PC-9 (cell line): ENCODE measurements around the gene NR5A1. TPM values are rescaled to one million over a fixed set of nuclear protein-coding genes. Genes with fewer than 3 reads are reported as not detected.

Experiments
- BruUV-seq: library from RNA; stranded (reverse); fragments of 400-500 nt; replicated peaks from 2 replicates; lab custom pipeline; 2021; lab: Mats Ljungman, UMichigan
- CTCF ChIA-PET: fragments of 300-600 bp; sonication (Branson Sonifier 250); formaldehyde crosslinking; loops from one replicate; lab custom pipeline; 2022; ENCODE audit warnings: antibody characterized with exemption; lab: Charles Lee
- POLR2A ChIA-PET: fragments of 300-600 bp; sonication (Branson Sonifier 250); formaldehyde crosslinking; loops from one replicate; lab custom pipeline; 2022; ENCODE audit warnings: antibody characterized with exemption; ENCODE audit not compliant: unreplicated experiment; lab: Charles Lee
- DNase-seq, 2 experiments: peaks; one replicate each; pipeline versions ENCODE4 v3.0.0 to v3.0.0-alpha.2; 2015 to 2022; ENCODE audit warnings: mixed read lengths in 1 of 2
- H2AFZ ChIP-seq: fragments of 200-600 bp; sonication (generic); 2 replicates; pipeline ENCODE4 v1.8.1; 2017; ENCODE audit warnings: antibody characterized with exemption
- H3F3A ChIP-seq: fragments of 200-600 bp; sonication (generic); 2 replicates; pipeline ENCODE4 v1.8.1; 2017; ENCODE audit warnings: antibody characterized with exemption, mild to moderate bottlenecking, low read depth; ENCODE audit not compliant: insufficient read depth
- H3K27ac ChIP-seq: fragments of 200-600 bp; sonication (generic); 2 replicates; pipeline ENCODE4 v1.6.1; 2016; ENCODE audit warnings: mixed run types
- H3K27me3 ChIP-seq: fragments of 200-600 bp; sonication (generic); 2 replicates; pipeline ENCODE4 v1.6.1; 2016; ENCODE audit warnings: low read depth, mixed run types; ENCODE audit not compliant: insufficient read depth
- H3K36me3 ChIP-seq: fragments of 200-600 bp; sonication (generic); 2 replicates; pipeline ENCODE4 v1.6.1; 2016; ENCODE audit warnings: low read depth, mixed run types
- H3K4me1 ChIP-seq: fragments of 200-600 bp; sonication (generic); replicated peaks from 2 replicates; pipeline ENCODE4 v1.6.1; 2016; ENCODE audit warnings: mixed run types; ENCODE audit not compliant: insufficient read depth
- H3K4me2 ChIP-seq: fragments of 200-600 bp; sonication (generic); 2 replicates; pipeline ENCODE4 v1.6.1; 2017; ENCODE audit warnings: mixed run types
- H3K4me3 ChIP-seq: fragments of 200-600 bp; sonication (generic); 2 replicates; pipeline ENCODE4 v1.6.1; 2016; ENCODE audit warnings: mixed run types
- H3K79me2 ChIP-seq: fragments of 200-600 bp; sonication (generic); 2 replicates; pipeline ENCODE4 v1.6.1; 2017; ENCODE audit warnings: low read depth, mixed run types
- H3K9me2 ChIP-seq: fragments of 200-600 bp; sonication (generic); 2 replicates; pipeline ENCODE4 v1.8.1; 2017; ENCODE audit warnings: mild to moderate bottlenecking; ENCODE audit not compliant: insufficient read depth
- H3K9me3 ChIP-seq: fragments of 200-600 bp; sonication (generic); 2 replicates; pipeline ENCODE4 v1.8.1; 2016; ENCODE audit warnings: low read depth; ENCODE audit not compliant: insufficient read depth
- H4K20me1 ChIP-seq: fragments of 200-600 bp; sonication (generic); 2 replicates; pipeline ENCODE4 v1.8.1; 2017; ENCODE audit not compliant: insufficient read depth
- EZH2 ChIP-seq: fragments of 200-600 bp; sonication (generic); IDR thresholded peaks from 2 replicates; pipeline ENCODE4 v1.8.0; 2017; ENCODE audit warnings: antibody characterized with exemption, low read depth
- intact Hi-C: fragments of 100-400 bp; cut with micrococcal nuclease; formaldehyde crosslinking; loops from one replicate; pipeline ENCODE4 v1.10.0; 2022; ENCODE audit not compliant: unreplicated experiment
- total RNA-seq: library from RNA; stranded (reverse); gene quantifications from 2 replicates; pipeline ENCODE4 v1.2.3, GENCODE V29; 2021
- TF ChIP-seq, protein P1 (sequence below): fragments of 200-600 bp; sonication (generic); conservative IDR thresholded peaks from 2 replicates; pipeline ENCODE4 v1.6.1; 2017; ENCODE audit warnings: mixed run types, antibody characterized with exemption, mild to moderate bottlenecking, moderate library complexity

Gene NR5A1
- total RNA-seq, 1 experiment from 2014 or later = 0.15 TPM

DNA sequence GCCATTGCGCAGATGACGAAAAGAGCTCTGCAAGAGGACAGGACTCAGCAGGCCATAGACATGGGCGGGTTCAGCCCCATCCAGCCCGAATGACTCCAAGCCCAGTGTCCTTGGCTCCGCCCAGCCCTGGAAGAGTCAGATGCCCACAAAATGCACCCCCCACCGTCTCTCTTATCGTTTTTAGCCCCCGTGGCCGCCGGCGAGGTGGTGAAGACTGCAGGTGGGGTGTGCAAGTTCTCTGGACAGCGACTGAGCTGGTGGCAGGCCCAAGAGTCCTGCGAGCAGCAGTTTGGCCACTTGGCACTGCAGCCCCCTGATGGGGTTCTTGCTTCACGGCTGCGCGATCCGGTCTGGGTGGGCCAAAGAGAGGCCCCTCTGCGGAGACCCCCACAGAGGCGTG is 54.9 kb downstream of the NR5A1 start:
- Histone ChIP-seq H3F3A (peaks cover 5% of the 10 kb centered on the region; the same call in 1 of the 2 replicates), H3K4me2 (no peak overlapping the region)
- BruUV-seq = no TSS peak

DNA sequence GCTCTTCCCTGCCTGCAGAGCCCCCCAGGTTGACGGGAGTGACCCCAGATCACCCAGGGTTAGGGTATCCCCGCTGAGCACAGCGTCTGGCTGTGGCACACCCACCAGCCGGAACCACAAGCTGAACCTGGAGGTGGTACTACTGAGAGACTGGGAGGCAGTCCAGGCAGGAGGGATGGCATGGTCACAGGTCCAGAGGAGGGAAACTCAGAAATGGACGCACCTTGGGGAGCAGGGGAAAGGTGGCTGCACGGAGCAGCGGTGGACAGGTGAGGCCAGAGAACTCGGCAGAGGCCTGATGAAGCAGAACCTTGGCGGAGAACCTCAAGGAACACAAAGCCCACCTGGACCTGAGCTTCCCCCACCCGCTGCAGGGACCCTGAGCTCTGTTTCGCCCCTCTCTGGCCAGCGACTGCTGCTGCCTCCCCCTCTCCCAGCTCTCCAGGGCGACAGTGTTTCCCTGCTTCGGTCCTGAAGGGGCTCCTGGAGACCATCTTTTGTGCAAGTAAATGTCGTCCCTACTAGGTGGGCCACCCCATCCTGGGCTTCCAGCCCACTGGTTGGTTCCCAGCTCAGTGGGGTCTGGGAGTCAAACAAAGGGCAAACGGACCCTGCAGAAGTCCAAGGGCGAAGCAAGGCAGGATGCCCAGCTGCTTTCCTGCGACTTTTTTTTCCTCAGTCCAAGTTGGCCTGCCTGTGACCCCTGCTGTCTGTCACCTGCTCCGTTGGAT is 56.1 kb downstream of the NR5A1 start:
- Histone ChIP-seq H4K20me1 (no peaks in the 10 kb centered on the region), H3K79me2 (no peaks in the 10 kb centered on the region), H3K36me3 (no peaks in the 10 kb centered on the region), H3K4me1 (peaks cover 12% of the 10 kb centered on the region), H3K4me2 (no peak overlapping the region), H3K27me3 (no peaks in the 10 kb centered on the region), H3K9me2 (no peaks in the 10 kb centered on the region), H3F3A (peaks cover 3% of the 10 kb centered on the region; the same call in 1 of the 2 replicates), H2AFZ (no peak overlapping the region), H3K9me3 (no peaks in the 10 kb centered on the region), H3K4me3 (no peak overlapping the region), H3K27ac (no peak overlapping the region)
- TF ChIP-seq, protein P1, sequence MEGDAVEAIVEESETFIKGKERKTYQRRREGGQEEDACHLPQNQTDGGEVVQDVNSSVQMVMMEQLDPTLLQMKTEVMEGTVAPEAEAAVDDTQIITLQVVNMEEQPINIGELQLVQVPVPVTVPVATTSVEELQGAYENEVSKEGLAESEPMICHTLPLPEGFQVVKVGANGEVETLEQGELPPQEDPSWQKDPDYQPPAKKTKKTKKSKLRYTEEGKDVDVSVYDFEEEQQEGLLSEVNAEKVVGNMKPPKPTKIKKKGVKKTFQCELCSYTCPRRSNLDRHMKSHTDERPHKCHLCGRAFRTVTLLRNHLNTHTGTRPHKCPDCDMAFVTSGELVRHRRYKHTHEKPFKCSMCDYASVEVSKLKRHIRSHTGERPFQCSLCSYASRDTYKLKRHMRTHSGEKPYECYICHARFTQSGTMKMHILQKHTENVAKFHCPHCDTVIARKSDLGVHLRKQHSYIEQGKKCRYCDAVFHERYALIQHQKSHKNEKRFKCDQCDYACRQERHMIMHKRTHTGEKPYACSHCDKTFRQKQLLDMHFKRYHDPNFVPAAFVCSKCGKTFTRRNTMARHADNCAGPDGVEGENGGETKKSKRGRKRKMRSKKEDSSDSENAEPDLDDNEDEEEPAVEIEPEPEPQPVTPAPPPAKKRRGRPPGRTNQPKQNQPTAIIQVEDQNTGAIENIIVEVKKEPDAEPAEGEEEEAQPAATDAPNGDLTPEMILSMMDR = no peak
- no peak for TF ChIP-seq EZH2
- no peak for DNase-seq
- ChIA-PET POLR2A (no interaction called here), CTCF (interaction anchor here (0.6 kb wide), 1 partner anchor 329 kb away, joined by 6 read pairs; no protein-coding TSS in a partner anchor)
- intact Hi-C loops = no loop called here
- no TSS peak for BruUV-seq

More for the DNA sequence above, 54.9 kb downstream of the NR5A1 start:
- no peaks in the 10 kb centered on the region for H3K36me3 ChIP-seq
- intact Hi-C loops = no loop called here
- no peaks in the 10 kb centered on the region for H3K4me1 ChIP-seq
- no peak overlapping the region for H2AFZ ChIP-seq
- POLR2A ChIA-PET = no interaction called here
- DNase-seq = no peak
- no peaks in the 10 kb centered on the region for H3K9me2 ChIP-seq
- H3K79me2 ChIP-seq = no peaks in the 10 kb centered on the region
- no peak overlapping the region for H3K27ac ChIP-seq
- H3K4me3 ChIP-seq = no peak overlapping the region
- TF ChIP-seq EZH2 = no peak
- TF ChIP-seq, protein P1 = no peak
- no peaks in the 10 kb centered on the region for H3K27me3 ChIP-seq
- H3K9me3 ChIP-seq = no peaks in the 10 kb centered on the region
- CTCF ChIA-PET = no interaction called here
- H4K20me1 ChIP-seq = no peaks in the 10 kb centered on the region

DNA sequence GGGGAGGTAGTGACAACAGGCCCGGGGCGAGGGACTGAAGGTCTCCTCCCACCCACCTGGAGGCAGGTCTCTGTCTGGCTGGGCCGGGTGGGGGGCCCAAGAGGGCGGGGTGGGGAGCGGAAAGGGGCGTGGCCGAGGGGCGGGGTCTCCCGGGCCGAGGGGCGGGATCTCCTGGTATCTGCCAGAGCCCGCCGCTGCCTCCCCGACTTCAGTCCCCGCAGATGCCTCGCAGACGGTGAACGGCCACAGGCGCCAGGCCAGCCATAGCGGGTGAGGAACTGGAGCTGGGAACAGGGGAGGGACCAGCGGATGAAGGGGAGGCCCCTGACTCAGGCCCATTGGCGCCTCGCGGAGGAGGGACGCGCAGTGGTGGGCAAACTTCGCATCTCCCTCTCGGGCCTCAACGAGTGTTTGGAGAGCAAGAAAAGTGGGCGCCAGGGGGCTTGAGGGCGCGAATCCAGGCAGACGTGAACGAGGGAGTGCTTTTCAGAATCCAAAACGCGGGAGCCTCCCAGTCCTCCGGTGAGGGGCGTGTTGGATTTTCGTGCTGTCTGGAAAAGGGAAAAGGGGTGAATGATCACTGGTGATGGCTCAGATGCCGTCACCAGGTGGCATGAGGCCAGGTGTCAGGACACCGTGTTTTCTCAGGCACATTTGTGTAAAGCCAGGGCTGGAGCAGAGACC is 56.8 kb downstream of the NR5A1 start, which contains the start of gene ADGRD2:
Gene ADGRD2 (plus strand): TSS at position 211 of the 684 bp plus-strand sequence. CDS start 1,216 bp downstream, outside the sequence.
- TF ChIP-seq EZH2 = no peak
- TF ChIP-seq, protein P1 = no peak
- BruUV-seq = no TSS peak
- ChIA-PET CTCF (no interaction called here), POLR2A (no interaction called here)
- no peaks in the 10 kb centered on the region for H3K27me3 ChIP-seq
- H4K20me1 ChIP-seq = no peaks in the 10 kb centered on the region
- no peak within 1 kb of the TSS for H3K27ac ChIP-seq
- peaks cover 19% of the 10 kb centered on the region for H3K4me1 ChIP-seq
- intact Hi-C loops = no loop called here
- H3K4me2 ChIP-seq = no peak within 1 kb of the TSS
- H3K36me3 ChIP-seq = no peaks in the 10 kb centered on the region
- no peak within 1 kb of the TSS for H3K4me3 ChIP-seq
- peaks cover 10% of the 10 kb centered on the region; the same call in 1 of the 2 replicates for H3F3A ChIP-seq
- no peaks in the 10 kb centered on the region for H3K9me2 ChIP-seq
- no peak within 1 kb of the TSS for H2AFZ ChIP-seq
- H3K9me3 ChIP-seq = no peaks in the 10 kb centered on the region
- no peaks in the 10 kb centered on the region for H3K79me2 ChIP-seq
- no peak for DNase-seq
